HepG2 (cell line): ENCODE data around the gene PCBD2. TPM values are rescaled to one million over a fixed set of nuclear protein-coding genes. Genes with fewer than 3 reads are reported as not detected.
"Not testable (repeated sequence)": the region's sequence is repeated elsewhere in the genome, so short reads cannot be mapped to it uniquely, and the experiment has no call there.

ENCODE experiments used
- ATAC-seq: fragments of 200-7000 bp; cut with Tn5 transposase; 3 replicates; pipeline ENCODE4 v1.9.1; 2020; ENCODE audit warnings: mild to moderate bottlenecking, moderate library complexity
- BruUV-seq: library from RNA; stranded (reverse); fragments of 400-500 nt; replicated peaks from 2 replicates; lab custom pipeline; 2021; lab: Mats Ljungman, UMichigan
- CTCF ChIA-PET: fragments of 300-600 bp; formaldehyde crosslinking; extraction: SDS; loops from one replicate; lab custom pipeline; 2021; ENCODE audit warnings: low total read pairs, inconsistent platforms, low intra/inter-chr PET ratio; lab: Yijun Ruan, JAX
- POLR2A ChIA-PET: fragments of 350-600 bp; sonication (Branson Sonifier 250); formaldehyde crosslinking; loops from one replicate; lab custom pipeline; 2020; ENCODE audit warnings: antibody characterized with exemption, inconsistent platforms; lab: Yijun Ruan, JAX
- DNase-seq: peaks from one replicate; pipeline ENCODE4 v3.0.0-alpha.2; 2015; ENCODE audit warnings: low spot score
- FAIRE-seq: peaks from 3 replicates; lab custom pipeline; 2011; peaks lifted over from hg19 to GRCh38; lab: Jason Lieb, UNC
- H2AFZ ChIP-seq: one replicate; pipeline ENCODE4 v1.6.1; 2011; ENCODE audit warnings: low read length, inconsistent platforms
- H3K27ac ChIP-seq: fragments of 300-600 bp; 3 replicates; pipeline ENCODE4 v1.8.0; 2011; ENCODE audit warnings: mixed run types, mild to moderate bottlenecking, mixed read lengths, low read length, inconsistent platforms; ENCODE audit not compliant: insufficient read depth; ENCODE audit errors: extremely low read length
- H3K27me3 ChIP-seq, 2 experiments: fragments of 200-600 bp in 1 of 2; 2 replicates in 1 of 2; 3 replicates in 1 of 2; pipeline versions ENCODE4 v1.6.0 to v1.8.0; 2011; ENCODE audit warnings: low read length in 2 of 2, mild to moderate bottlenecking in 2 of 2, moderate library complexity in 2 of 2, inconsistent platforms in 1 of 2; ENCODE audit not compliant: insufficient read depth in 2 of 2, control insufficient read depth in 1 of 2
- H3K36me3 ChIP-seq, 2 experiments: fragments of 200-600 bp in 1 of 2; replicated peaks in 1 of 2; 2 replicates in 1 of 2; 3 replicates in 1 of 2; pipeline versions ENCODE4 v1.5.1 to v1.8.0; 2011; ENCODE audit warnings: low read length in 2 of 2, inconsistent platforms in 1 of 2; ENCODE audit not compliant: insufficient read depth in 2 of 2, control insufficient read depth in 1 of 2
- H3K4me1 ChIP-seq: 2 replicates; pipeline ENCODE4 v1.5.1; 2012; ENCODE audit warnings: low read length, inconsistent platforms; ENCODE audit not compliant: insufficient read depth
- H3K4me2 ChIP-seq: 2 replicates; pipeline ENCODE4 v1.6.0; 2011; ENCODE audit warnings: low read depth, low read length, inconsistent platforms
- H3K4me3 ChIP-seq, 3 experiments: fragments of 200-600 bp in 1 of 3; sonication (generic), shearing (Covaris generic) in 1 of 3; replicated peaks in 1 of 3; 2 replicates each; pipeline ENCODE4 v1.5.1; 2011 to 2016; ENCODE audit warnings: low read length in 3 of 3, inconsistent platforms in 2 of 3, low read depth in 2 of 3, mild to moderate bottlenecking in 2 of 3, control low read depth in 1 of 3, mixed read lengths in 1 of 3; ENCODE audit not compliant: insufficient read depth in 1 of 3
- H3K79me2 ChIP-seq: one replicate; pipeline ENCODE4 v1.6.1; 2011; ENCODE audit warnings: low read length, inconsistent platforms; ENCODE audit not compliant: insufficient read depth
- H3K9ac ChIP-seq: 2 replicates; pipeline ENCODE4 v1.6.0; 2011; ENCODE audit warnings: mild to moderate bottlenecking, low read depth, low read length, inconsistent platforms; ENCODE audit not compliant: insufficient read depth
- H3K9me3 ChIP-seq: 2 replicates; pipeline ENCODE4 v1.5.1; 2012; ENCODE audit warnings: mild to moderate bottlenecking, low read length
- H4K20me1 ChIP-seq: 2 replicates; pipeline ENCODE4 v1.6.0; 2011; ENCODE audit warnings: inconsistent platforms, mild to moderate bottlenecking, low read length, moderate library complexity; ENCODE audit not compliant: insufficient read depth
- GFI1 ChIP-seq: sonication (generic); formaldehyde crosslinking; IDR thresholded peaks from 2 replicates; pipeline ENCODE4 v1.5.0; 2020; ENCODE audit warnings: missing genetic modification reagents, mild to moderate bottlenecking, borderline replicate concordance
- PLRG1 ChIP-seq: fragments of 450-650 bp; conservative IDR thresholded peaks from 2 replicates; pipeline ENCODE4 v1.6.1; 2016
- TCF12 ChIP-seq, 2 experiments: fragments of 450-650 bp in 1 of 2; sonication (generic) in 1 of 2; formaldehyde crosslinking in 1 of 2; IDR thresholded peaks; 2 replicates each; pipeline versions ENCODE4 v1.6.1 to v1.8.0; 2017 to 2022; ENCODE audit warnings: antibody characterized with exemption in 1 of 2, mild to moderate bottlenecking in 1 of 2, missing genetic modification reagents in 1 of 2, moderate library complexity in 1 of 2
- TEAD3 ChIP-seq: optimal IDR thresholded peaks from 2 replicates; pipeline ENCODE3; 2016; ENCODE audit warnings: borderline replicate concordance
- ZBTB33 ChIP-seq: sonication (generic); formaldehyde crosslinking; IDR thresholded peaks from 2 replicates; pipeline ENCODE4 v1.4.0; 2020; ENCODE audit warnings: missing genetic modification reagents
- ZBTB49 ChIP-seq: sonication (generic); formaldehyde crosslinking; IDR thresholded peaks from 2 replicates; pipeline ENCODE4 v1.4.0; 2020; ENCODE audit warnings: missing genetic modification reagents, borderline replicate concordance
- ZFX ChIP-seq: sonication (generic); formaldehyde crosslinking; IDR thresholded peaks from 2 replicates; pipeline ENCODE4 v1.4.0; 2020; ENCODE audit warnings: mild to moderate bottlenecking, low read depth, missing genetic modification reagents, moderate library complexity
- ZNF121 ChIP-seq: sonication (generic); formaldehyde crosslinking; IDR thresholded peaks from 2 replicates; pipeline ENCODE4 v1.5.0; 2020; ENCODE audit warnings: mild to moderate bottlenecking, missing genetic modification reagents
- ZNF296 ChIP-seq: sonication (generic); formaldehyde crosslinking; conservative IDR thresholded peaks from 2 replicates; pipeline ENCODE4 v1.5.0; 2020; ENCODE audit warnings: mild to moderate bottlenecking, missing genetic modification reagents
- ZNF329 ChIP-seq: sonication (generic); formaldehyde crosslinking; IDR thresholded peaks from 2 replicates; pipeline ENCODE4 v1.9.0; 2021; ENCODE audit warnings: low read depth, mild to moderate bottlenecking, missing genetic modification reagents
- ZNF576 ChIP-seq: sonication (generic); formaldehyde crosslinking; IDR thresholded peaks from 2 replicates; pipeline ENCODE4 v1.4.0; 2020; ENCODE audit warnings: mild to moderate bottlenecking, missing genetic modification reagents
- ZNF740 ChIP-seq: sonication (generic); formaldehyde crosslinking; IDR thresholded peaks from 2 replicates; pipeline ENCODE4 v1.4.0; 2020; ENCODE audit warnings: missing genetic modification reagents
- ZNF747 ChIP-seq: sonication (generic); formaldehyde crosslinking; IDR thresholded peaks from 2 replicates; pipeline ENCODE4 v1.8.1; 2023; ENCODE audit warnings: missing genetic modification reagents, mild to moderate bottlenecking, borderline replicate concordance
- WGBS: methylation state at CpG from one replicate; pipeline ENCODE4 v1.1.6; 2017; ENCODE audit warnings: low lambda C conversion rate; 5-methylcytosine and 5-hydroxymethylcytosine counted together
- in situ Hi-C: cut with HindIII; loops from 2 replicates; pipeline ENCODE4 v1.10.0; 2017; ENCODE audit warnings: low pct_unique_long_range_greater_than_20kb; ENCODE audit not compliant: extremely low pct_ligation_motif_present
- intact Hi-C: fragments of 100-400 bp; cut with micrococcal nuclease; formaldehyde crosslinking; loops from one replicate; pipeline ENCODE4 v1.10.0; 2022; ENCODE audit not compliant: unreplicated experiment
- polyA plus RNA-seq, 8 experiments: library from polyadenylated mRNA; depleted of rRNA in 3 of 8; stranded (reverse) in 7 of 8; unstranded in 1 of 8; fragments of >200 nt; fragmentation: Illumina TruSeq in 4 of 8; extraction: Trizol in 4 of 8; gene quantifications; 2 replicates each; pipeline versions ENCODE4 v1.2.1 to v1.2.3, GENCODE V29; 2011 to 2016; ENCODE audit warnings: low read depth in 4 of 8, missing spikeins in 1 of 8, mixed read lengths in 1 of 8; ENCODE audit not compliant: insufficient read depth in 1 of 8
- total RNA-seq, 5 experiments: library from RNA; depleted of rRNA; stranded (reverse); fragments of >200 nt; fragmentation: Illumina TruSeq; extraction: Trizol; gene quantifications; 2 replicates each; pipeline ENCODE4 v1.2.3, GENCODE V29; 2016; ENCODE audit warnings: low read depth in 1 of 5

Gene PCBD2
- total and polyA plus RNA-seq, 2 of the 13 experiments (the other 11 are each of a cell fraction or from before 2014, with no cell fraction given) = 5.5 to 12.0 TPM

GRCh38 chr5:134997015-134997414 lies 92.1 kb downstream of the PCBD2 start:
- no peaks in the 10 kb centered on the region for H3K36me3 ChIP-seq
- in situ Hi-C loops (no loop called here), intact Hi-C loops (no loop called here)
- no peaks in the 10 kb centered on the region for H3K27me3 ChIP-seq
- H3K9ac ChIP-seq = no peak overlapping the region
- ChIA-PET CTCF (no interaction called here), POLR2A (no interaction called here)
- H3K27ac ChIP-seq = no peak overlapping the region
- ATAC-seq = no peak
- no peaks in the 10 kb centered on the region for H4K20me1 ChIP-seq
- no peak for FAIRE-seq
- no TSS peak for BruUV-seq
- no peaks in the 10 kb centered on the region for H3K79me2 ChIP-seq
- 27% methylated on average over 4 of the region's 11 CpGs for WGBS
- TF ChIP-seq ZNF329 (CRISPR knock-in tag) (no peak), ZFX (CRISPR knock-in tag) (no peak), TCF12 (IDR thresholded peaks at IDR 0.05) (no peak), TCF12 (CRISPR knock-in tag; IDR thresholded peaks at IDR 0.05) (no peak), ZBTB49 (CRISPR knock-in tag) (no peak), ZBTB33 (CRISPR knock-in tag) (no peak), ZNF576 (CRISPR knock-in tag) (no peak), ZNF296 (CRISPR knock-in tag) (no peak), TEAD3 (CRISPR knock-in tag) (no peak), PLRG1 (no peak), ZNF740 (CRISPR knock-in tag) (no peak), ZNF747 (CRISPR knock-in tag) (no peak), ZNF121 (CRISPR knock-in tag) (no peak), GFI1 (CRISPR knock-in tag) (no peak)
- no peak overlapping the region for H3K4me3 ChIP-seq
- no peak for DNase-seq
- no peaks in the 10 kb centered on the region for H3K4me1 ChIP-seq
- no peak overlapping the region for H3K4me2 ChIP-seq
- no peaks in the 10 kb centered on the region for H3K9me3 ChIP-seq
- no peak overlapping the region for H2AFZ ChIP-seq

- H3K27ac ChIP-seq, H2AFZ ChIP-seq, H4K20me1 ChIP-seq, H3K9ac ChIP-seq, H3K9me3 ChIP-seq, H3K4me3 ChIP-seq, DNase-seq, CTCF ChIA-PET, BruUV-seq, POLR2A ChIA-PET, FAIRE-seq, ATAC-seq, H3K4me2 ChIP-seq, H3K27me3 ChIP-seq, H3K36me3 ChIP-seq, in situ Hi-C loops, H3K79me2 ChIP-seq, H3K4me1 ChIP-seq, intact Hi-C loops: not testable (repeated sequence)
- 86% methylated on average over 5 of the region's 5 CpGs for WGBS
Measured at GRCh38 chr5:134998068-134998467, 93.1 kb downstream of the PCBD2 start.
